NCI-H2171 treated with DMSO at 0.1 percent for 48 hours (cell line): ENCODE results near the gene DISP3.

ENCODE experiments used
- DNase-seq: peaks from one replicate; lab custom pipeline; 2025; lab: John Stamatoyannopoulos, UW

Gene DISP3

DNA sequence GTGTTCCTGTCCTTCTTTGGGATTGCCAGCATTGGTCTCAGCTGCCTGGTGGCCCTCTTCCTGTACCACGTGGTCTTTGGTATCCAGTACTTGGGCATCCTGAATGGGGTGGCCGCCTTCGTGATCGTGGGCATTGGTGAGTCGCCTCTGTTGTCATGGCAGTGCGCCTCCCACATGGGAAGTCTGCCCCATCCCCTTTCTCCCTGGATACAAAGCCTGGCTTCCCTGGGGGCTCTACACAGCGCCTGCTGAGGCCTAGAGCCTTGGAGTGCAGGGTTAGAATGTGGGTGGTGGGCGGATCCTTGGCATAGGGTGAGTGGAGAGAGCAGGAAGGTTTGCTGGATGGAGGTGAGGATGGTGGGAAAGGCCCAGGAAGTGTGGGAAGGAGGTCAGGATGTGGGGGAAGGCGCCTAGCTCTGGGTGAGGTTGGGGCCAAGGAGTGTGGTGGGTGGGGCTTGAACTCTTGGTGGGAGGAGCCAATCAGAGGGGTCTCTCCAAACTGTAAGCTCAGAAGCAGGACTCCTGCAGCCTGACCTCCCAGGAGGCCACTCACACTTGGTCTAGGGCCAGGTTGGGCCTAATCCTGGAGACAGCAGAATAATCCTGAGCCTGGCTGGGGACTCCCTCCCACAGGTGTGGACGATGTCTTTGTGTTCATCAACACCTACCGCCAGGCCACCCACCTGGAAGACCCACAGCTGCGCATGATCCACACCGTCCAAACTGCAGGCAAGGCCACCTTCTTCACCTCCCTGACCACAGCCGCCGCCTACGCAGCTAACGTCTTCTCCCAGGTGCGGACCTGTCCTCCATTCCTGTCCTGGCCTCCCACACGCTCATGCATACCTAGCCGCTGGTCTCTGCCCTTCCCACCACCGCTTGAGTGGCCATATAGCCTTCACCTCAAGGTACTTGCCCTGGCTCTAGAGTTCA lies 36.7 kb downstream of the DISP3 start:
- no peak for DNase-seq

DNA sequence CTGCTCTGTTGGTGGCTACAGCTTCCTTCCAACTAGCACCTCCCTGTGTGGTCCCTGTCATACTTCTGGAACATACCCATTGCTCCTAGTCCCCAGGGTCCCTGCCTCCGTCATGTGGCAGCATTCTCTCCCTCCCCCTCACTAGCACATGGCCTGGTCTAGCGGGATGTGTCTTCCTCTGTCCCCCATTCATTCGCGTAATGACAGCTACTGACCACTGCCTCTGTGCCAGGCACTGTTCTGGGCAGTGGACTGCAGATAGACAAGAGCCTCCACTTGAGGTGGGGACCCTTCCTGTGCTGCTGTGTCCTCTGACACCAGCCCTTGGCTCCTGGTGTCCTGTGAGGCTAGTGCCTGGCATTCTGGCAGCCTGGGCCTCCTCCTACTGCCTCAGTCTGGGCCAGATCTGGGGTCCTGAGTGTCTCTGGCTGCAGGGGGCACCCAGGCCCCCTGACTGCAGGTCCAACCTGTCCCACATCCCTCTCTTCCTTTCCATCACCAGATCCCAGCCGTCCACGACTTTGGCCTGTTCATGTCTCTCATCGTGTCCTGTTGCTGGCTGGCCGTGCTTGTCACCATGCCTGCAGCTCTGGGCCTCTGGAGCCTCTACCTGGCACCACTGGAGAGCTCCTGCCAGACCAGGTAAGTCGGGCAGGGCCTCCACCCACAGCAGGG lies 38.1 kb downstream of the DISP3 start:
- DNase-seq, result no peak

DNA sequence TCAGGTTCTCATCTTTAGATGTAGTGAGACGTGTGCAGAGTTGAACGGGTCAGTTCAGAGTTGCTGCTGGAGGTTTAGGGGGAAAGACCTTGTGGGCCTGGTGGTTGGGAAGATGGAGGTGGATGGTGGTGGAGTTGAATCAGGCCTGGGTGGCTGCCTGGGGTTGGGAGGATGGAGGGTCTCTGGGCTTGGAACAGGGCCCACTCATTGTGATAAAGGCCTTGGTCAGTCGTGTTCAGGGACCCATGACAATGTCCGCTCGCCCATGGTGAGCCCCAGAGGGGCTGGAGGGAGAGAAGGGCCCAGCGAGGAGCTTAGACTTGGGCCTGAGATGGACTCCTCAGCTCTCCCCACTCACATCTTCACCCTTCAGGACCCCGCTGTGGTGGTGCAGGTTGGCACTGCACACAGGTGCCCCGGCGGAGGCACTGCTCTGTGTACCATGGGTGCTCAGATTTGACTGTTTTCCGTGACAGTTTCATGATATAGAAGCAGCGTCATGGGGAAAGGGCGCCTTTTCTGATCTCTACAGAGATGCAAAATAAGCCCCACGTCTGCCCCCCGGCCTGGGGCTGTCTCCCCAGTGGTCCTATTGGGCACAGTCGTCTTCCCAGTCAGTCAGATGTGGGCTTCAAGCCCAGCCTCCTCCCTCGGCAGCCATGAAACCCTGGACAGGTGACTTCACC lies 39.2 kb downstream of the DISP3 start:
- no peak for DNase-seq

DNA sequence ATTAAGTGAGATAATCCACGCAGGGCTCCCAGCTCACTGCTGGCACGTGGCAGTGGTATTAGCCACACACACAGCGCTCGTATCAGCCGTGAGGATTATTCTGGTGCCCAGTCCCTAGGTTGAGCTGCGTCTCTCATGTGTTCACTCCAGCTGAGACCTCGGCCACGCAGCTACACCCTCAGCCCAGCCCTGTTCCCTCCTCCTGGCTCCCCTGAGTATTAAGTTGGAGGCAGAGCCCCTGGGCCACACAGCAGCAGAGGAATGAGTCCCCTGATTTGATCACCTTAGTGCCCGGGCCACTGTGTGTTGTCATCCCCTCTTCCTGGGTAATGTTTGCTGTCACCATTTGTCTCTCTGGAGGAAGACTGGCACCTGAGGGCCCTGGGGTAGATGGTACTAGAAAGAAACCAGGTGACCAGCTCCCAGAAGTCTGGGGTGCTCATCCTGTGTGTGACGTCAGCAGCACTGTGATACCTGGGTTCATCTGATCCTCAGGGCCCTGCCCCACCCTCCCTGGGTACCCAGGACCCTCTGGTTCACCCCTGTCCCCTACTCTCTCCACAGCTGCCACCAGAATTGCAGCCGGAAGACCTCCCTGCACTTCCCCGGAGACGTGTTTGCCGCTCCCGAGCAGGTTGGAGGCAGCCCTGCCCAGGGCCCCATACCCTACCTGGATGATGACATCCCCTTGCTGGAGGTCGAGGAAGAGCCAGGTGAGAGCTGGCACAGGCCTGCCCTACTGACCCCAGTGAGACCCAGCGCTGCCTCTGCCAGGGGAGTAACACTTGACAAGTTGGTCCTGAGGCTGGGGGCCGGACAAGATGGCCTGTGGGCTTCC lies 40.1 kb downstream of the DISP3 start:
- no peak for DNase-seq

DNA sequence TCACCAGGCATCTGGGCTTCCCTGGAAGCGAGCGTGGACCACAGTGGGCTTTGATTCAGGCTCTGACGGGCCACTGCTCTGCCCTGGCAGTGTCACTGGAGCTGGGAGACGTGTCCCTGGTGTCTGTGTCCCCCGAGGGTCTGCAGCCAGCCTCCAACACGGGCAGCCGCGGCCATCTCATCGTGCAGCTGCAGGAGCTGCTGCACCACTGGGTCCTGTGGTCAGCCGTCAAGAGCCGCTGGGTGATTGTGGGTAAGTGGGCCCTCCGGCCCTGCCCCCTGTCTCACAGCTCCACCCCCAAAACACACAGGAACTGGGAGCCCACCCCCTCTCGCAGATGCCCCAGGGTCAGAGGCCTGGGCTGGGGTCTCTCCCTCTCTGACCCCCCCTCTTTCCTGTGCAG lies 40.7 kb downstream of the DISP3 start:
- DNase-seq, result no peak

DNA sequence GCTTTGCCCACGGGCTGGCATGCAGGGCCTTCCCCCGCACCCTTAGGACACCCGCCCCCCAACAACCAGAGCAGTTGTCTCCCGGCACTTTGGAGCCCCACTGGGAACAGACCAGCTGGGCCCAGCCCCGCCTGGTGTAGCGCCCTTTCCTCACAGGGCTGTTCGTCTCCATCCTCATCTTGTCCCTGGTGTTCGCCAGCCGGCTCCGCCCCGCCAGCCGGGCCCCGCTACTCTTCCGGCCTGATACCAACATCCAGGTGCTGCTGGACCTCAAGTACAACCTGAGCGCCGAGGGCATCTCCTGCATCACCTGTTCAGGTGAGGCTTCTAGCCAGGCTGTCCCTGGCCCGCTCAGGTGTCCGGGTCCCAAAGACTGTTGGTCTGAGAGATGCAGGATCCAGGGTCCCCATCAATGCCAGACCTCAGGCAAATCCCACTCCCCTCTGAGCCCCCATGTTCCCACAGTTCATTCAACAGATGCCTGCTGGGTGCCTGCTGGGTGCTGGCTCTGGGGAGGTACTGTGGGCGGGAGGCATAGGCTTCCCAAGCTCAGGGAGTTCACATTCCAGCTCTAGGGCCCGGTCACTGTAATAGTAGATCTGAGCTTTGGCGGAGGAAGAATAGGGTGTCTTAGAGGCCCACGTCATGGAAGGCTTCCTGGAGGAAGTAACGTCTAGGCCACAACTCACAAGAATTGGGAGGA lies 41.7 kb downstream of the DISP3 start:
- no peak for DNase-seq

DNA sequence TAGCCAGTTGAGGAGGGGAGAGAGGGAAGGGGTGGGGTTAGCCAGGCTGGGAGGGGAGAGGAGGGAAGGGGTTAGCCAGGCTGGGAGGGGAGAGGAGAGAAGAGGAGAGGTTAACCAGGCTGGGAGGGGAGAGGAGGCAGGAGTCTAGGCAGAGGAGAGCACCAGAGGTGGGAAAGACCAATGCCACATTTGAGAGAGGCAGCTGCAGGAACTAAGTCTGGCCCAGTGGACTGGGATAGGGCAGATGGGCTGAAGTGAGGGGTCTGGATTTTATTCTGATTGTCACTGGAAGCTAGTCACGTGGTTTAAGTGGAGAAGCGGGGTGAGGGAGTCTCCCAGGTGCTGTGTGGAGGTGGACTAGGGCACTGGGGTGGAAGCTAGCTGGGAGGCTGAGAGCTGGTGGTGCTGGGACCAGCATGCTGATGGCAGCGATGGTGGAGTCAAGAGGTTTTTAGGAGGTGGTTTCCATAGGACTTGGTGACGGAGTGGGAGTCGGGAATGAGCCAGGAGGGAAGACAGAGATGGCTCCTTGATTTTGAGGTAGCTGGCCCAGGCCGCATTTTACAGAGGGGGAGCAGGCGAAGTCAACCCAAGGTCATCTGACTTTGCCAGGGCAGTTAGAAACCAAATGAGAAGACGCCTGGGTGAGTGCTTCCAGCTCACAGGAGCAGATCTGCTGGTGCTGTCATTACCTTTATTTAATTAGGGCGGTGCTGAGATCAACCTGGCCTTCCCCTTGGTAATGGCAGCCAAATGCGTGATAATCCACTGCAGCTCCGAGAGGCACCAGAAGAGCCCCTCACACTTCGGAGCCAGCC lies 42.8 kb downstream of the DISP3 start:
- no peak for DNase-seq

DNA sequence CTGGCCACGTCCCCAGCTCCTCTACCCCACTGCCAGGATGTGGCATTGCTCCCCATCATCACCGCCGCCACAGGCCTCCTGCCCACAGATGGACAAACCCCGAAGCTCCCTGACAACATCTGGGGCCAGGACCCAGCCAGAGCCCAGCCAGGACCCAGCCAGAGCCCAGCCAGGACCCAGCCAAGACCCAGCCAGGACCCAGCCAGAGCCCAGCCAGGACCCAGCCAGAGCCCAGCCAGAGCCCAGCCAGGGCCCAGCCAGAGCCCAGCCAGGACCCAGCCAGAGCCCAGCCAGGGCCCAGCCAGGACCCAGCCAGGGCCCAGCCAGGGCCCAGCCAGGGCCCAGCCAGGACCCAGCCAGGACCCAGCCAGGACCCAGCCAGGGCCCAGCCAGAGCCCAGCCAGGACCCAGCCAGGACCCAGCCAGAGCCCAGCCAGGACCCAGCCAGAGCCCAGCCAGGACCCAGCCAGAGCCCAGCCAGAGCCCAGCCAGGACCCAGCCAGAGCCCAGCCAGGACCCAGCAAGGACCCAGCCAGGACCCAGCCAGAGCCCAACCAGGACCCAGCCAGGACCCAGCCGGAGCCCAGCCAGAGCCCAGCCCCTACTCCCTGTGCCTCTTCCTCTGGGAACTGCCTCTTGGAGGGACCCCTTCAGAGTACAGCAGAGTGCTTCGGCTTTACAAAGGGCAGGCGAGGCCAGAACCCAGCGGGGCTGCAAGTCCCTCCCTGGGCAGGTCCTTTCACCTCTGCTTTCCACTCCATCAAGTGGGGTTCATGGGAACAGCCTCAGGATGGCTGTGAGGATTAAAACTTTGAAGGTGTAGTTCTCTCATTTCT lies 43.7 kb downstream of the DISP3 start:
- no peak for DNase-seq

DNA sequence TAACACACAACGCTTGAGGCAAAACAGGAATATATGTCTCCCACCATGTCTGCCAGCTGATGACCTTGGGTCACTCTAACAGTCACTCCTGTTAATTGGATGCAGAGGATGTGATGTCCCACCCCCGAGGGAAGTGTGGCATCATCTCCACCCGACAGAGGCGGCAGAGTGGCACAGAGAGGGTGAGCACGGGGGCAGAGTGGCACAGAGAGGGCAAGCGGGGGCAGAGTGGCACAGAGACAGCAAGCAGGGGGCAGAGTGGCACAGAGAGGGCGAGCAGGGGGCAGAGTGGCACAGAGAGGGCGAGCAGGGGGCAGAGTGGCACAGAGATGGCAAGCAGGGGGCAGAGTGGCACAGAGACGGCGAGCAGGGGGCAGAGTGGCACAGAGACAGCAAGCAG lies 44.3 kb downstream of the DISP3 start:
- no peak for DNase-seq

DNA sequence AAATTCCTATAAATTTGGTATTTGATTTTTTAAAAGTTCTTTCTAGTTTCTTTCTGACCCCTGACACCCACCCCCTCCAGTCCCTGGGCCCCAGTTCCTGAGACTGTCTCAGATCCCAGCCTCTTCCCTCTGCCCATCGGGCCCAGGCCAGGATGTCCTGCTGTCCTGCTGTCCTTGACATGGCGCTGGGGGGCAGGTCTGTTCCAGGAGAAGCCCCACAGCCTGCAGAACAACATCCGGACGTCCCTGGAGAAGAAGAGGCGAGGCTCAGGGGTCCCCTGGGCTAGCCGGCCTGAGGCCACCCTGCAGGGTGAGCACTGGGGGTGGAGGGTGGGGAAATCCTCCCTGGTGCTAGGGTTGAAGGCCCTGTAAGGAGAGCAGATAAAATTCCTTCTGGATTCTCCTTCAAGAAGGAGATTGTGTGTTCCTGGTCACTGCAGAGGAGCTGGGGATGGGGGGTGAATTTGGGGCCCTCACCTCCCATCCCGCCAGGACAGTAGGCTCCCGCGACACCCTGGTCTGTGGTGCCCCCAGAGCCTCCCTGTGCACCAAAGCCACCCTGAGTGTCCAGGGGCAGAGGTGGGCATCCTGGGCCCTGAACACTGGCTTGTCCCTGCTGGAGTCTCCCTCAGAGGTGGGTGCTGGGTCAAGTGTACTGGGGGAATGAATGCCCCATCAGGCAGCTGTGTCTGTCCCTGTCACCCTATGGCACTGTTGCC lies 45.0 kb downstream of the DISP3 start:
- no peak for DNase-seq

DNA sequence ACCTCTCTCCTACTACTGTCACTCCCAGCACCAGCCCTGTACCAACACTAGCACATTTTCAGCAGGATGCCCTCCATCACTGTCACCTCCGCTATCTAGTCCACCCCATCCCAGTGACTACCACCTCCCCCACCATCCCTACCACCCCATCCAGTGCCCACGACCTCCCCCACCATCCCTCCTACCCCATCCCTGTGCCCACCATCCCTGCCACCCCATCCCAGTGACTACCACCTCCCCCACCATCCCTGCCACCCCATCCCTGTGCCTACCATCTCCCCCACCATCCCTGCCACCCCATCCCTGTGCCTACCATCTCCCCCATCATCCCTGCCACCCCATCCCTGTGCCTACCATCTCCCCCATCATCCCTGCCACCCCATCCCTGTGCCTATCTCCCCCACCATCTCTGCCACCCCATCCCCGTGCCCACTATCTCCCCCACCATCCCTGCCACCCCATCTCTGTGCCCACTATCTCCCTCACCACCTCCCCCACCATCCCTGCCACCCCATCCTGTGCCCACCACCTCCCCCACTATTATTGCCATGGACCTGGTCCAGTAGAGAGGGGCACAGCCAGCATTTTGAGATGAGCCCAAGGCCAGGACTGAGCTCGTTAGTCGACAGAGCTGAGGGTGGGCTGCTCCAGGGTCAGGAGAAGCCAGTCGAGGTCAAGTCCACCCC lies 45.7 kb downstream of the DISP3 start:
- no peak for DNase-seq

DNA sequence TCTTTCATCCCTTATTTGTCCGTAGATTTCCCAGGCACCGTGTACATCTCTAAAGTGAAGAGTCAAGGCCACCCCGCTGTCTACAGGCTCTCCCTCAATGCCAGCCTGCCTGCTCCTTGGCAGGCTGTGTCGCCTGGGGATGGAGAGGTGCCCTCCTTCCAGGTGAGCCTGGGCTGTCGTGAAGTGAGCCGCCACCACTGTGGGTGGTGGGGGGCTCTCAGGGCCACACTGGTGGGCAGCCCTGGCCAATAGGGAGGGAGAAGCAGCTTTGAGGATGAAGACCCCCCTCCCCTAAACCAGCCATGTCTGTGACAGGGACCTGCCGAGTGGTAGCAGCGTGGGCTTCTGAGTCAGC lies 46.2 kb downstream of the DISP3 start:
- DNase-seq, result no peak

DNA sequence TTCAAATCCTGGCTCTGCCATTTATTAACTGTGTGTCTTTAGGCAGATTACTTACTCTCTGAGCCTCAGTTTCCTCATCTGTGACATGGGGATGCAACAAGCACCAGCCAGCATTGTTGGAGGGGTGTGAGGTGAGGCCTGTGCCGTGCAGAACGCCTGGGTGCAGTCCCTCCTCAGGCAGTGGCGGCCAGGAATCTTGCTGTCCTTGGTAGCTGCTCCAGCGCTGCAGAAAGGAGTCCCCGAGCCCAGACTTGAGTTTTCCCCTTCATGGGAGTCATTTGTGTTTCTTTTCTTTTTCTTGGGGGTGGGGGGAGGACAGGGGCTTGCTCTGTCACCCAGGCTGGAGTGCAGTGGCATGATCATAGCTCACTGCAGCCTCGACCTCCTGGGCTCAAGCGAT lies 46.6 kb downstream of the DISP3 start:
- DNase-seq, result no peak

DNA sequence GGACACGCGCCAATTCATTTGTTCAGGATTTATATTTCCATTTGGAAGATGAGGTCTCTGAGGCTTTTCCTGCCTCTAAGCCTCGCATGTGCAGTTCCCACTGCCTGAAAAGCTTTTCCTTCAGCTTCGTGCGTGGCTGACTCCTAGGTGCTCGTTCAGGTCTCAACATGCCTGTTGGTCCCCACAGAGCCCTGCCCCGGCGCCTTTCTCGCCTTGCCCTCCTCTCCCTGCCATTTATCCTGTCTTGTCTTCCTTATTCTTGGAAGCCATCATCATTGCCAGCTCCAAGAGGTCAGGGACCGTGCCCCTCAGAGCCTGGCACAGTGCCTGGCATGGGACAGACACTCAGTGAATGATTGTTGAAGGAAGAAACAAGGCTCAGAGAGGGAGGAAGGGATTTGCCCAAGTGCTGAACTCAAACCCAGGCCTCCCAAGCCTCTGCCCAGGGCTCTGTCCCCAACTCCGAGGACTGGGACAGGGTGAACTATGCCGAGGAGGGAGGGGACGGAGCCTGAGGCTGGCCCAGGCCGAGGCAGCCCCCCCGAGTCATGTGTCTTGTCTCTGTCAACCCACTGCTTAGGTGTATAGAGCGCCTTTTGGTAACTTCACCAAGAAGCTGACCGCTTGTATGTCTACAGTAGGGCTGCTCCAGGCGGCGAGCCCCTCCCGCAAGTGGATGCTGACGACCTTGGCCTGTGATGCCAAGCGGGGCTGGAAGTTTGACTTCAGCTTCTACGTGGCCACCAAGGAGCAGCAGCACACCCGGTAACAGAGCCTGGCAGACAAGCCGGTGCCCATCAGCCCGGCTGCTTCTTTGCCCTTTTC lies 47.3 kb downstream of the DISP3 start:
- DNase-seq, result no peak

DNA sequence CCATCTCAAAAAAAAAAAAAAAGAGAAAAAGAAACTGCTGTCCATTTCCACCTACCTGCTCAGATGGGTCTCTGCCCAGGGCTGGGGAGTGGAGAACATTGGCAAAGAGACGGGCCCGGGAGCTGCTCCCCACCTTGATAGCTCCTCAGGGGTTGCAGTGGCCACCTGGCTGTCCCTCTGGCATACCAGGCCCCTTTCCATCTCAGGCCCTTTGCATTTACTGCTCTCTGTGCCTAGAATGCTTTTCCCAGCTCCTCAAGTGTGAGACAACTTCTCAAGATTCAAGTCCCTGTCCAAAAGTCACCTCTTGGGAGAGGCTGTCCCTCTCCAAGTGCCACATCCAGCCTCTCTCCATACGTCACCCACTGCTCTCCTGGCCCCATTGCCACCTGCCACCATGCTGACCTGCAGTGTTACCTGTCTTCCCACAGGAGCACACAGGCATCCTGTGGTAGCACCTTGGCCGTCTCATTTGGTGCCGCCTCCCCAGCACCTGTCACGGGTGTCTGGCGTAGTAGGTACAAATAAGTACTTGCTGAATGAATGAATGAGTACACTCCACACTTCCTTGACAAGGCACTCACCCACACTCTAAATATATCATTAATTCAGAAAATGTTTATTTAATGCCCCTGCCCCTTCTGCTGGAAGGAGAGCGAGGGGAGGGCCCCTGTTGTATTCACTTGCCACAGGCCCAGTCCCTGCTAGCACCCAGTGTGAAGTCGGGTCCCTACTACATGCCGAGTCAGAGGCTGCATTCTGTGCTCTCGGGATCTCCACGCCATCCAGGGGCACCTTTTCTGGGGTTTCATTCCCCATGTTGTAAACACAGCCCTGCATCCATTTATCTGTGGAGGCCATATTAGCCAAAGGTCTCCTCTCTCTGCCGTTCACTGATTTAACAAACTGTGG lies 48.8 kb downstream of the DISP3 start:
- DNase-seq, result no peak

DNA sequence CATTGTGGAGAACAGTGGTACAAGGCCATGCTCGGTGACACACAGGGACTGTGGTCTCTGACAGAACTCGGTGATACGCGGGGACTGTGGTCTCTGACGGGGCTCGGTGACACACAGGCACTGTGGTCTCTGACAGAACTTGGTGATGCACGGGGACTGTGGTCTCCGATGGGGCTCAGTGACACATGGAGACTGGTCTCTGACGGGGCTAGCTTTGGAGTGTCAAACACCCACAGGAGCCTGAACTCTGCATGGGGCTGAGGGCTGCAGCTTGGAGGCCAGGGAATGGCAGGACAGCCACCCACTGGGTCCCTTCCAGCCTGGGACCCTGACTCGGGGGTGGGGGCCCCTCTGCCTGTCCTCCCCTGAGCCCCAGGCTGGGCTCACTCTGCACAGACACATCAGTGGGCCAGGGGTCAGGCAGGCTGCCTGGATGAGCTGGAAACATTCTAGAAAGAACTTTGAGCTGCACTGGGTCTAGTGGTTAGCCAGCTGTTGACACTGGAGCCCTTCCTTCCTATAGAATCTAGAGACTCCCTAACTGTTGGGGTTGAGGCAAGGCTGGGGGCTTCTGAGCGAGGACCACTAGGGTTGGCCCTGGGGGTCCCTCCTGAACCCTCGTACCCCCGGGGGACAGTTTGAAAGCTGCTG lies 49.8 kb downstream of the DISP3 start:
- no peak for DNase-seq
